Right renal pelvis (tissue), 4 donors: ENCODE measurements around the gene TAB3. TPM values are rescaled to one million over a fixed set of nuclear protein-coding genes. Genes with fewer than 3 reads are reported as not detected.

Experiments
- DNase-seq, 4 donors: peaks; one replicate each; pipeline ENCODE4 v3.0.0-alpha.2; 2013; ENCODE audit warnings: low read depth in 4 of 4, low spot score in 3 of 4, missing footprints in 1 of 4
- polyA plus RNA-seq, 4 donors: library from polyadenylated mRNA; unstranded; fragments of 120-200 nt; gene quantifications; one replicate each; pipeline ENCODE4 v1.2.1, GENCODE V29; 2013; ENCODE audit not compliant: insufficient read length in 4 of 4

TAB3 gene
- polyA plus RNA-seq, 4 donors: 30.6 to 37.0 (median 31.9) TPM

DNA sequence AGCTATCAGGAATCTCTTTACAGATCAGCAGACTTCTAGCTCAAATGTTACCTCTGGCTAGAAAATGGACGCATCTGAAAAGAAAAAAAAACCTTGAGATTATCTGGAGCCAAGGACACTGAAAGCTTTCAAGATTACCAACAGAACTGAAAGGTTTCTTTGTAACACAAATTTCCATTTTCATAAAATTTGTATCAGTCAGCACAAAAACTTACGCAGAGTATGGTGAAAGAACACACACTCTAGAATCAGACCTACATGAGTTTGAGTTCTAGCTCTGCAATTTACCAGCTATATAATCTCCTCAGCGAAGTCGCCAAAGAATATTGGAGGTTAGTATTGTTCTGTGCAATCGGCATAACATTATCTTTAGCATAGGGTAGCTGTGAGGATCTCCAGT lies 1.8 kb downstream of the TAB3 start:
- DNase-seq: no peak

GRCh38 chrX:30885136-30885535 lies 3.9 kb downstream of the TAB3 start:
- DNase-seq: no peak

DNA sequence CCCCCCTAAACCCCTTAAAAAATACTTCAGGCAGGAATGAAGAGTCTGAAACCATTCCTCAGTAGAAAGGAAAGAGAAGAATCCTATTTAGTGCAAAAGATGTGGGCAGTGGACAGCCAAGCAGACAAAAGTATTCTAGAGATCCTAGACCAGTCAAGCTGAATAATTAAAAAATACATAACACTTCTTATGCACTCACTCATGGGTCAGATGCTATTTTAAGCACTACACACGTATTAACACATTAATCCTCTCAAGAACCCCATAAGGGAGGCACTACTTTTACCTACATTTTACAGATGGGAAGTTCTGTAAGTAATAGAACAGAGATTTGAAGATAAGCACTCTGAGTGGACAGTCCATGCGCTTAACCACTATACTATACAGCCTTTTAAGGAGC lies 5.9 kb downstream of the TAB3 start:
- DNase-seq: no peak

GRCh38 chrX:30881797-30882196 lies 7.3 kb downstream of the TAB3 start:
- no peak for DNase-seq

GRCh38 chrX:30881390-30881789 lies 7.7 kb downstream of the TAB3 start:
- no peak for DNase-seq

DNA sequence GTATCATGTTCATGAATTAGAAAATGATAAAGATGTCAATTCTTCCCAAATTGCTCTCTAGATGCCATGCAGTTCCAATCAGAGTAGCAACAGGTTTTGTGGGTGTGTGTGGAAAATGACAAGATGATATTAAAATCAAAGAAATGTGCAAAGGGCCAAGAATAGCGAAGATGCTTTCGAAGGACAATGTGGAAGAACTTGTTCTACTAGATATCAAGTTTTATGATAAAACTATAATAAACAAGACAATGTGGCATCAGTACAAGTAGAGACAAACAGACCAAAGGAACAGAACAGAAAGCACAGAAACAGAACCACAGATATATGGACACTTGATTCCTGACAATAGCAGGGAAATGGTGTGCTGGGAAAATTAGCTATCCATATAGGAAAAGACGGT lies 9.0 kb downstream of the TAB3 start:
- DNase-seq: no peak

- no peak for DNase-seq
Observed at GRCh38 chrX:30876367-30876766, 12.7 kb downstream of the TAB3 start.

DNA sequence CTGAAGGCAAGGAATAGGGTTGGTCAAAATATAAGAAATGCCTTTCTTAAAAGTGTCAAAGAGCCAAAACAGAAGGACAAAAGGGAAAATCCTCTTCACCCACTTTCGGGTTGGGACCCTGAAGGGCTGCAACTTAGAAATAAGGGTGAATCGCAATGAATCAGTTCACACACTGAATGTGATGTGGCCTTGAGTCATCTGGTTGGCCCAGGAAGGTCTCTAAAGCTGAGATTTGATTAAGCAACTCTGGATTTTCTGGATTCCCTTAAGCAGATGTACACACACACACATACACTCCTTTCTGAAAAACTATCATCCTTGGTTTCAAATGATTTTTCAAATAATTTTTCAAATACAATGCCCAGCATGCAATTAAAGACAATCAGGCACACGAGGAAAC lies 13.1 kb downstream of the TAB3 start:
- DNase-seq: no peak

GRCh38 chrX:30874851-30875250 lies 14.2 kb downstream of the TAB3 start:
- DNase-seq: no peak

GRCh38 chrX:30870572-30870971 lies 18.5 kb downstream of the TAB3 start:
- DNase-seq: no peak

- DNase-seq: no peak
Observed at GRCh38 chrX:30865612-30866011, 23.4 kb downstream of the TAB3 start.

DNA sequence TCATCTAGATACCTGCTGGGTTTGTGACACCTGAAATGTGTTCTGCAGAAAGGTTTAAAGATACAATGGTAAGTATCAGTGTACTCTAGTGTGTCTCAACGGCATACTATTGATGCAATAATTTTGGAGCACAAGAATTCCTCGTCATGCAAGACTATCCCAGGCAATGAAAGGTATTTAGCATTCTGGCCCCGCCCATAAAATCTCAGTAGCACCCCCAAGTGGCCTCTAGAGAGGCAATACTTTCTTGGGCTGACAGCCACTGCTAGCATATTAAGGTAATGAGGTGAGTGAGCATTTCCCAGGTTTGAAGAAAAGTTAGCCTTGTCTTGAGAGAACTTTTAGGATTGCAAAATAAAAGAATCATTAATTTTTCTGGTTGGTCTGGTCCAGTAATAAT lies 24.0 kb downstream of the TAB3 start:
- no peak for DNase-seq

- DNase-seq: no peak
Observed at GRCh38 chrX:30864383-30864785, 24.7 kb downstream of the TAB3 start.

GRCh38 chrX:30863974-30864373 lies 25.1 kb downstream of the TAB3 start:
- DNase-seq: peak in 2 of 4 donors; percentile 25 to 49

DNA sequence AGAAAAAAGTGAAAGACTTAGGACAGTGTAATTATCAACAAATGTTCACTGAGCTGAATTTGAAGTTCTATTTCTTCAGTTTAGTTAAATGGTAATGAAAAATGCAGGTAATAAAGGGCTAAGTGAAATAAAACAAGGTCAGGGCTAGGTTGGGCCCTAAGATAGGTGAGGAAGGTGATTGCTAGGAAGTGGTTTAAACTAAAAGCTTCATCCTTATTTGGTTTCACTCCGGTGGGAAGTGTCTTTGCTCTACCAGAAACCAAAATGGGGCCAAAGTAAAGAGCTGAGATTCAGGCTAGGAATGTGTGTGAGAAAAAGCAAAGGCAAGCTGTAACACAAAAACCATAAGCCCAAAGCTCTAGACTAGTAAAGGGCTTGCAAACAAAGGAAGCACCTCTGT lies 31.0 kb downstream of the TAB3 start:
- no peak for DNase-seq

DNA sequence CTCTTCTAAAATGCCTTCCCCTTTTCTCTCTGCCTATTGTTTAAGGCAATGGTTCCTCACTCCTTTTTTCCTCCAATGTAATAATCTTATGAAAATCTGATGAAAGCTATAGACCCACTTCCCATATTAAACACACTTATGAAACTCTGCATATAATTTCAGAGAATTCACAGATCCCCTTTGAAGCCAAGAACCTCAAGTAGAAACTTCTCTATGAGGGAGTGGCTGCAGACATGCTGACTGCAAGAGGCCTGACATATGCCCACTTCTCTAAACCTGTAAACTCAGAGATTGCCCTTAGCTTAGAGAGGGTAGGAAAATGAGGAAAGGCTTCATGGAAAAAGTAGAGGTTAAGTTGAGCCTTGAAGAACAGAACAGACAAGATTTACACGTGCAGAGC lies 37.6 kb downstream of the TAB3 start:
- DNase-seq: no peak

- DNase-seq: no peak
Observed at GRCh38 chrX:30835373-30835772, 53.7 kb downstream of the TAB3 start.

DNA sequence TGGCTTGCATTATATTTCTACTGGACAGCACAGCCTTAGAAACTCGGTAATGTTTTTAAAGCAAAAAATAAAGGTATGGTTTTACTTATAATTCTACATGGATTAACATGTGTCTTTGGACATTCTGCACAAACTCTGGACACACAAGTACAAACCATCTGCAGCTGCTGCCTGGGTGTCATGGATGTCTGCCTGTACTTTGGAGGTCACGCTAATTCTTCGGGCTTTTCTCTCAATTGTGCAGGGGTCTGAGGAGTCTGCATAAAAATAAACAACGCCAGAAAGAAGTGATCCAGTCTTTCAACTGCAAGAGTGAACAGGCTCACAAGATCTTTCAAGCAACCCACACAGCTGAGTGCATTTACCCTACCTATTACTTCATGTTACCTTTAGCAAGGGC lies 55.2 kb downstream of the TAB3 start:
- no peak for DNase-seq

- no peak for DNase-seq
Observed at GRCh38 chrX:30831082-30831481, 58.0 kb downstream of the TAB3 start.

- DNase-seq: no peak
Observed at GRCh38 chrX:30830326-30830943, 58.6 kb downstream of the TAB3 start.

DNA sequence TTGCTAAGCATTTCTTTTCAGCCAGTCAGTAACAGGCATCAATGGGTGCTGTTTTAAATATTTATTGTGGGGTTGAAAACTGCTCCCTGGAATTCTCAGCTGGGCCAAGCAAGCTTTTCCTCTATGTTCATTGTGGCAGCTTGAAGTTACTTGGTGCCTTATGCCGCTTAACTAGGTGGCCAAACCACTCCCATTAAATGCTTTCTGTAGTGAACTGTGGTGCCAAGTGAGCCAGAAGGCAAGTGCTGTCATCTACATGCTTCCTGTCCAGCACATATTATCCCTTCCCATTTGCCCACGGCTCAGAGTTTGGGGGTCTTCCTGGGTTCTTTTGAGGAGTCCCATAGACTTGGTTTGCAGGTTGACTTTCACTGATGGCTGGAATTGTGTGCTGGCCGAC lies 64.8 kb downstream of the TAB3 start:
- no peak for DNase-seq

DNA sequence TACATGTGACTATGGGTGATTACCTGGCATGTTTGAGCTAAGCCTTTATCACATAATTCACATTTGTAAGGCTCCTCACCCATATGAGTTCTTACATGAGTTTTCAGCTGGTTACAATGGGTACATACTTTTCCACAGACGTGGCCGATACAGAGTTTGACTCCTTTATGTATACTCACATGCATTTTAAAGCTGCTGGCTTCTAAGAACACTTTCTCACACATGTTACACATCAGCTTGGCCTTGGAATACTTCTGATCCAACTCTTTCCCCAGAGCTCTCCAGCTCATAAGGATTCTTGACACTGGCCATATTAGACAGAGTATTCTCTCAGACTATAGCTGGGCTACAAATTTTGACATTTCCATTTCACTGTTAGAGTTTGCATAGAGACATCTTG lies 66.3 kb downstream of the TAB3 start:
- DNase-seq: no peak

GRCh38 chrX:30822068-30822681 lies 66.9 kb downstream of the TAB3 start:
- DNase-seq: no peak
